ENCODE data around the gene S1PR4. TPM values are rescaled to one million over a fixed set of nuclear protein-coding genes. Genes with fewer than 3 reads are reported as not detected.

Gene S1PR4
- total RNA-seq, 1 donor = not detected

GRCh38 chr19:3176715-3177501 is 1.7 kb upstream of the S1PR4 start:
- H3K4me2 ChIP-seq (ENCODE audit: insufficient read depth, low read length) = no peak overlapping the region

DNA sequence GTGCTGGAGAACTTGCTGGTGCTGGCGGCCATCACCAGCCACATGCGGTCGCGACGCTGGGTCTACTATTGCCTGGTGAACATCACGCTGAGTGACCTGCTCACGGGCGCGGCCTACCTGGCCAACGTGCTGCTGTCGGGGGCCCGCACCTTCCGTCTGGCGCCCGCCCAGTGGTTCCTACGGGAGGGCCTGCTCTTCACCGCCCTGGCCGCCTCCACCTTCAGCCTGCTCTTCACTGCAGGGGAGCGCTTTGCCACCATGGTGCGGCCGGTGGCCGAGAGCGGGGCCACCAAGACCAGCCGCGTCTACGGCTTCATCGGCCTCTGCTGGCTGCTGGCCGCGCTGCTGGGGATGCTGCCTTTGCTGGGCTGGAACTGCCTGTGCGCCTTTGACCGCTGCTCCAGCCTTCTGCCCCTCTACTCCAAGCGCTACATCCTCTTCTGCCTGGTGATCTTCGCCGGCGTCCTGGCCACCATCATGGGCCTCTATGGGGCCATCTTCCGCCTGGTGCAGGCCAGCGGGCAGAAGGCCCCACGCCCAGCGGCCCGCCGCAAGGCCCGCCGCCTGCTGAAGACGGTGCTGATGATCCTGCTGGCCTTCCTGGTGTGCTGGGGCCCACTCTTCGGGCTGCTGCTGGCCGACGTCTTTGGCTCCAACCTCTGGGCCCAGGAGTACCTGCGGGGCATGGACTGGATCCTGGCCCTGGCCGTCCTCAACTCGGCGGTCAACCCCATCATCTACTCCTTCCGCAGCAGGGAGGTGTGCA is 587 bp downstream of the S1PR4 start:
- TF ChIP-seq CTCF (IDR thresholded peaks at IDR 0.05; ENCODE audit: extremely low read depth, low read depth, low read length) = no peak

More at GRCh38 chr19:3176715-3177501, 1.7 kb upstream of the S1PR4 start:
- Histone ChIP-seq H2AFZ (ENCODE audit: low read length) (no peak overlapping the region), H3K27ac (ENCODE audit: low read depth, low read length) (no peak overlapping the region), H3K79me2 (ENCODE audit: insufficient read depth, low read length) (no peaks in the 10 kb centered on the region), H3K4me3 (ENCODE audit: insufficient read depth, low read length) (no peak overlapping the region), H3K4me1 (ENCODE audit: insufficient read depth, low read length) (no peaks in the 10 kb centered on the region), H3K27me3 (ENCODE audit: insufficient read depth, low read length) (no peaks in the 10 kb centered on the region), H4K20me1 (ENCODE audit: insufficient read depth, low read length) (no peaks in the 10 kb centered on the region), H3K9me3 (ENCODE audit: low read depth, low read length) (no peaks in the 10 kb centered on the region), H3K36me3 (ENCODE audit: insufficient read depth, low read length) (no peaks in the 10 kb centered on the region)
- TF ChIP-seq CTCF (IDR thresholded peaks at IDR 0.05; ENCODE audit: extremely low read depth, low read depth, low read length) = no peak
- DNase-seq (ENCODE audit: insufficient read length, low spot score, missing footprints) = peak; percentile 98

GRCh38 chr19:3179739-3180293 is 1.2 kb downstream of the S1PR4 start:
- Histone ChIP-seq H2AFZ (ENCODE audit: low read length) (no peak overlapping the region), H3K4me1 (ENCODE audit: insufficient read depth, low read length) (peaks cover 2% of the 10 kb centered on the region), H3K36me3 (ENCODE audit: insufficient read depth, low read length) (no peaks in the 10 kb centered on the region), H3K27ac (ENCODE audit: low read depth, low read length) (no peak overlapping the region), H3K4me3 (ENCODE audit: insufficient read depth, low read length) (no peak overlapping the region), H3K9me3 (ENCODE audit: low read depth, low read length) (no peaks in the 10 kb centered on the region), H3K4me2 (ENCODE audit: insufficient read depth, low read length) (no peak overlapping the region), H3K27me3 (ENCODE audit: insufficient read depth, low read length) (no peaks in the 10 kb centered on the region), H3K79me2 (ENCODE audit: insufficient read depth, low read length) (no peaks in the 10 kb centered on the region), H4K20me1 (ENCODE audit: insufficient read depth, low read length) (no peaks in the 10 kb centered on the region)
- TF ChIP-seq CTCF (IDR thresholded peaks at IDR 0.05; ENCODE audit: extremely low read depth, low read depth, low read length) = no peak
- peak; percentile 58 for DNase-seq (ENCODE audit: insufficient read length, low spot score, missing footprints)

More for the DNA sequence above, 587 bp downstream of the S1PR4 start:
- Histone ChIP-seq H3K79me2 (ENCODE audit: insufficient read depth, low read length) (no peaks in the 10 kb centered on the region), H3K4me1 (ENCODE audit: insufficient read depth, low read length) (no peaks in the 10 kb centered on the region), H3K9me3 (ENCODE audit: low read depth, low read length) (no peaks in the 10 kb centered on the region), H4K20me1 (ENCODE audit: insufficient read depth, low read length) (no peaks in the 10 kb centered on the region), H3K27ac (ENCODE audit: low read depth, low read length) (no peak overlapping the region), H3K4me2 (ENCODE audit: insufficient read depth, low read length) (no peak overlapping the region), H3K27me3 (ENCODE audit: insufficient read depth, low read length) (no peaks in the 10 kb centered on the region), H2AFZ (ENCODE audit: low read length) (no peak overlapping the region), H3K4me3 (ENCODE audit: insufficient read depth, low read length) (no peak overlapping the region), H3K36me3 (ENCODE audit: insufficient read depth, low read length) (no peaks in the 10 kb centered on the region)
- peak; percentile 53 for DNase-seq (ENCODE audit: insufficient read length, low spot score, missing footprints)
